H9 (cell line): ENCODE data around the gene PEX19. TPM values are rescaled to one million over a fixed set of nuclear protein-coding genes. Genes with fewer than 3 reads are reported as not detected.

ENCODE experiments used
- DNase-seq: peaks from one replicate; pipeline ENCODE4 v3.0.0-alpha.2; 2017
- H2AFZ ChIP-seq: one replicate; pipeline ENCODE4 v1.6.1; 2013; ENCODE audit warnings: mild to moderate bottlenecking, low read length, control low read depth, moderate library complexity
- H2AK5ac ChIP-seq: 2 replicates; pipeline ENCODE4 v1.6.1; 2013; ENCODE audit warnings: low read length, control low read depth, mixed read lengths; ENCODE audit not compliant: insufficient read length
- H2BK120ac ChIP-seq: one replicate; pipeline ENCODE4 v1.6.1; 2013; ENCODE audit warnings: low read depth, mild to moderate bottlenecking, low read length, control low read depth, inconsistent platforms; ENCODE audit not compliant: poor library complexity, severe bottlenecking
- H2BK12ac ChIP-seq: 2 replicates; pipeline ENCODE4 v1.6.1; 2013; ENCODE audit warnings: low read length, control low read depth, mixed read lengths, low read depth; ENCODE audit not compliant: insufficient read length
- H2BK15ac ChIP-seq: 2 replicates; pipeline ENCODE4 v1.6.1; 2013; ENCODE audit warnings: low read depth, low read length, control low read depth
- H2BK20ac ChIP-seq: one replicate; pipeline ENCODE4 v1.6.1; 2013; ENCODE audit warnings: low read depth, mild to moderate bottlenecking, low read length, control low read depth, inconsistent platforms; ENCODE audit not compliant: poor library complexity, severe bottlenecking
- H2BK5ac ChIP-seq: 2 replicates; pipeline ENCODE4 v1.6.1; 2013; ENCODE audit warnings: low read length, control low read depth, mixed read lengths; ENCODE audit not compliant: insufficient read length
- H3K14ac ChIP-seq: 2 replicates; pipeline ENCODE4 v1.6.1; 2013; ENCODE audit warnings: low read length, control low read depth; ENCODE audit not compliant: insufficient read depth
- H3K18ac ChIP-seq: 2 replicates; pipeline ENCODE4 v1.6.1; 2013; ENCODE audit warnings: low read depth, mild to moderate bottlenecking, mixed read lengths, low read length, control low read depth; ENCODE audit not compliant: insufficient read length
- H3K23ac ChIP-seq: 2 replicates; pipeline ENCODE4 v1.6.1; 2013; ENCODE audit warnings: low read length, control low read depth, mixed read lengths, low read depth; ENCODE audit not compliant: insufficient read length
- H3K23me2 ChIP-seq: 2 replicates; pipeline ENCODE4 v1.6.1; 2013; ENCODE audit warnings: low read depth, mild to moderate bottlenecking, mixed read lengths, low read length, control low read depth; ENCODE audit not compliant: insufficient read length, poor library complexity, severe bottlenecking
- H3K27ac ChIP-seq: 2 replicates; pipeline ENCODE4 v1.5.1; 2013; ENCODE audit warnings: low read length, control low read depth, mixed read lengths, low read depth; ENCODE audit not compliant: insufficient read length
- H3K27me3 ChIP-seq: 2 replicates; pipeline ENCODE4 v1.6.1; 2013; ENCODE audit warnings: low read length, control low read depth, inconsistent platforms; ENCODE audit not compliant: insufficient read depth
- H3K4ac ChIP-seq: 2 replicates; pipeline ENCODE4 v1.6.1; 2013; ENCODE audit warnings: low read depth, mild to moderate bottlenecking, control low read depth, inconsistent platforms, low read length, moderate library complexity
- H3K4me1 ChIP-seq: 2 replicates; pipeline ENCODE4 v1.6.1; 2013; ENCODE audit warnings: low read length, control low read depth, inconsistent platforms; ENCODE audit not compliant: insufficient read depth
- H3K4me2 ChIP-seq: 2 replicates; pipeline ENCODE4 v1.6.1; 2013; ENCODE audit warnings: low read length, control low read depth, mixed read lengths; ENCODE audit not compliant: insufficient read length, insufficient read depth
- H3K56ac ChIP-seq: 2 replicates; pipeline ENCODE4 v1.6.1; 2013; ENCODE audit warnings: low read depth, mild to moderate bottlenecking, mixed read lengths, low read length, control low read depth; ENCODE audit not compliant: insufficient read length
- H3K79me1 ChIP-seq: 2 replicates; pipeline ENCODE4 v1.6.1; 2013; ENCODE audit warnings: low read depth, mild to moderate bottlenecking, moderate library complexity, low read length, control low read depth, inconsistent platforms; ENCODE audit not compliant: insufficient read depth, poor library complexity, severe bottlenecking
- H3K79me2 ChIP-seq: 2 replicates; pipeline ENCODE4 v1.6.1; 2013; ENCODE audit warnings: low read length, control low read depth, inconsistent platforms; ENCODE audit not compliant: insufficient read depth
- H3K9ac ChIP-seq: 2 replicates; pipeline ENCODE4 v1.6.1; 2013; ENCODE audit warnings: low read length, control low read depth, mixed read lengths; ENCODE audit not compliant: insufficient read length; ENCODE audit errors: extremely low read depth
- H3K9me3 ChIP-seq: one replicate; pipeline ENCODE4 v1.6.1; 2013; ENCODE audit warnings: low read depth, low read length, inconsistent platforms; ENCODE audit not compliant: control insufficient read depth
- H3T11ph ChIP-seq: one replicate; pipeline ENCODE4 v1.6.1; 2013; ENCODE audit warnings: mild to moderate bottlenecking, low read length, control low read depth, inconsistent platforms
- H4K20me1 ChIP-seq: one replicate; pipeline ENCODE4 v1.6.1; 2013; ENCODE audit not compliant: control insufficient read depth, insufficient read length, insufficient read depth
- H4K5ac ChIP-seq: 2 replicates; pipeline ENCODE4 v1.6.1; 2013; ENCODE audit warnings: low read depth, mild to moderate bottlenecking, mixed read lengths, low read length, control low read depth; ENCODE audit not compliant: insufficient read length
- H4K8ac ChIP-seq: replicated peaks from 2 replicates; pipeline ENCODE4 v1.6.1; 2013; ENCODE audit warnings: low read length, control low read depth, mixed read lengths, low read depth; ENCODE audit not compliant: insufficient read length
- H4K91ac ChIP-seq: 2 replicates; pipeline ENCODE4 v1.6.1; 2013; ENCODE audit warnings: low read depth, mild to moderate bottlenecking, moderate library complexity, mixed read lengths, low read length, control low read depth; ENCODE audit not compliant: insufficient read length
- H3K27ac Mint-ChIP-seq, 3 experiments: 2 replicates in 2 of 3; 3 replicates in 1 of 3; pipeline ENCODE4 v1.8.0; 2020 to 2021; ENCODE audit warnings: mixed read lengths in 3 of 3, mild to moderate bottlenecking in 1 of 3, moderate library complexity in 1 of 3
- H3K27me3 Mint-ChIP-seq: 2 replicates; pipeline ENCODE4 v1.8.0; 2021; ENCODE audit warnings: low read depth, mild to moderate bottlenecking, moderate library complexity, mixed read lengths
- H3K36me3 Mint-ChIP-seq, 3 experiments: 2 replicates in 2 of 3; 3 replicates in 1 of 3; pipeline ENCODE4 v1.8.0; 2020 to 2021; ENCODE audit warnings: low read depth in 3 of 3, mixed read lengths in 3 of 3; ENCODE audit not compliant: insufficient read depth in 1 of 3
- H3K4me1 Mint-ChIP-seq, 2 experiments: 2 replicates each; pipeline ENCODE4 v1.8.0; 2020; ENCODE audit warnings: mixed read lengths in 2 of 2
- H3K4me3 Mint-ChIP-seq, 2 experiments: 2 replicates in 1 of 2; 3 replicates in 1 of 2; pipeline ENCODE4 v1.8.0; 2020 to 2021; ENCODE audit warnings: mild to moderate bottlenecking in 2 of 2, mixed read lengths in 2 of 2, moderate library complexity in 1 of 2
- H3K9me3 Mint-ChIP-seq, 2 experiments: 2 replicates in 1 of 2; 3 replicates in 1 of 2; pipeline ENCODE4 v1.8.0; 2020; ENCODE audit warnings: mild to moderate bottlenecking in 2 of 2, mixed read lengths in 2 of 2, moderate library complexity in 1 of 2
- WGBS: extraction: QIAGEN DNeasy Blood & Tissue Kit; methylation state at CpG from one replicate; pipeline ENCODE4 v1.1.7; 2013; ENCODE audit warnings: missing lambda C conversion rate, low lambda C conversion rate, mixed read lengths; ENCODE audit not compliant: insufficient read length; ENCODE audit errors: extremely low coverage; 5-methylcytosine and 5-hydroxymethylcytosine counted together
- total RNA-seq: library from RNA; stranded (reverse); gene quantifications from 2 replicates; pipeline ENCODE4 v1.2.1, GENCODE V29; 2021
- TF ChIP-seq, protein P1 (sequence below): fragments of 200-600 bp; sonication (generic); conservative IDR thresholded peaks from 3 replicates; pipeline ENCODE4 v1.8.0; 2021; ENCODE audit warnings: antibody characterized with exemption, mild to moderate bottlenecking

PEX19 gene
- total RNA-seq, 1 experiment from 2014 or later, result 92.7 TPM

DNA sequence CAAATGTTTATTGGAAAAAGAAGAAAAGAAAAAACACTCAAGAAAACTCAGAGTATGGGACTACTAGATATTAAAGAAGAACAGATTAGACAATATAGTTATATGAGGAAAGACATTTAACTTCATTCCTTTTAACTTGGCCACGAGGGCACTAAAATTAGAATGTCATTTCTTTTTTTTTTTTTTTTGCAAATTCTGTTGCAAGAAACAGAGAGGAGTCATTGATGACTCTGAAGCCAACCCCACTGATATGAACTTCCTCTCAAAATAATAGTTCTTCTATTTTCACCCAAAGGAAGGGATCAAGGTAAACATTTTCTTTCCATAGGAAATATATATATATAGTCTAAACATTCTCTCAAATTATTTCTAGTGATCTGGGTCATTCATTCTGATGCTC, 24.6 kb upstream of the PEX19 start:
- Histone ChIP-seq H3K18ac (no peak overlapping the region), H2BK5ac (no peak overlapping the region), H2BK15ac (no peak overlapping the region), H2BK12ac (no peak overlapping the region), H3K23ac (no peak overlapping the region), H3K9ac (no peak overlapping the region), H3T11ph (no peak overlapping the region), H3K4ac (no peak overlapping the region), H2BK120ac (no peak overlapping the region), H3K79me2 (no peaks in the 10 kb centered on the region), H4K8ac (no peak overlapping the region), H2AK5ac (no peak overlapping the region), H4K20me1 (peaks cover 2% of the 10 kb centered on the region), H3K27ac (no peak overlapping the region), H3K56ac (no peak overlapping the region), H2BK20ac (no peak overlapping the region), H4K5ac (no peak overlapping the region), H3K27me3 (no peaks in the 10 kb centered on the region), H3K79me1 (no peaks in the 10 kb centered on the region), H2AFZ (no peak overlapping the region), H3K4me1 (peaks cover 10% of the 10 kb centered on the region), H4K91ac (no peak overlapping the region), H3K4me2 (no peak overlapping the region), H3K9me3 (no peaks in the 10 kb centered on the region), H3K23me2 (no peaks in the 10 kb centered on the region), H3K14ac (no peak overlapping the region)
- no peaks in the 10 kb centered on the region for H3K27me3 Mint-ChIP-seq
- DNase-seq, result no peak
- TF ChIP-seq, protein P1, sequence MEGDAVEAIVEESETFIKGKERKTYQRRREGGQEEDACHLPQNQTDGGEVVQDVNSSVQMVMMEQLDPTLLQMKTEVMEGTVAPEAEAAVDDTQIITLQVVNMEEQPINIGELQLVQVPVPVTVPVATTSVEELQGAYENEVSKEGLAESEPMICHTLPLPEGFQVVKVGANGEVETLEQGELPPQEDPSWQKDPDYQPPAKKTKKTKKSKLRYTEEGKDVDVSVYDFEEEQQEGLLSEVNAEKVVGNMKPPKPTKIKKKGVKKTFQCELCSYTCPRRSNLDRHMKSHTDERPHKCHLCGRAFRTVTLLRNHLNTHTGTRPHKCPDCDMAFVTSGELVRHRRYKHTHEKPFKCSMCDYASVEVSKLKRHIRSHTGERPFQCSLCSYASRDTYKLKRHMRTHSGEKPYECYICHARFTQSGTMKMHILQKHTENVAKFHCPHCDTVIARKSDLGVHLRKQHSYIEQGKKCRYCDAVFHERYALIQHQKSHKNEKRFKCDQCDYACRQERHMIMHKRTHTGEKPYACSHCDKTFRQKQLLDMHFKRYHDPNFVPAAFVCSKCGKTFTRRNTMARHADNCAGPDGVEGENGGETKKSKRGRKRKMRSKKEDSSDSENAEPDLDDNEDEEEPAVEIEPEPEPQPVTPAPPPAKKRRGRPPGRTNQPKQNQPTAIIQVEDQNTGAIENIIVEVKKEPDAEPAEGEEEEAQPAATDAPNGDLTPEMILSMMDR, result no peak
- peaks cover 57 to 87% (median 85%) of the 10 kb centered on the region in 3 experiments for H3K36me3 Mint-ChIP-seq
- no peaks in the 10 kb centered on the region for H3K9me3 Mint-ChIP-seq
- no CpG with 5 or more reads among the region's 1 CpG for WGBS
- H3K4me1 Mint-ChIP-seq, result peaks cover 29 to 35% of the 10 kb centered on the region in 2 experiments
- no peak overlapping the region for H3K4me3 Mint-ChIP-seq
- H3K27ac Mint-ChIP-seq, result no peak overlapping the region; a peak in 1 of 7 replicates
